ENCODE measurements around the gene CYP1A2.

CYP1A2 gene

GRCh38 chr15:74773731-74774252, 25.1 kb downstream of the CYP1A2 start:
- Histone ChIP-seq H3K27ac (ENCODE audit: low read depth, low read length) (no peak overlapping the region), H3K4me1 (ENCODE audit: control insufficient read depth in 5 of 5, insufficient read depth in 5 of 5, low read length in 5 of 5) (peaks cover 0 to 45% (median 29%) of the 10 kb centered on the region in 5 donors), H3K36me3 (ENCODE audit: control insufficient read depth in 5 of 5, insufficient read depth in 5 of 5, low read length in 5 of 5) (no peaks in the 10 kb centered on the region), H3K4me3 (ENCODE audit: low read depth in 1 of 5, low read length in 5 of 5) (no peak overlapping the region), H3K9ac (ENCODE audit: low read length in 5 of 5) (no peak overlapping the region), H3K9me3 (ENCODE audit: control insufficient read depth in 5 of 5, low read length in 5 of 5) (no peaks in the 10 kb centered on the region), H3K27me3 (ENCODE audit: control insufficient read depth in 5 of 5, insufficient read depth in 4 of 5, low read length in 5 of 5) (peaks cover 0 to 7% (median 0%) of the 10 kb centered on the region in 5 donors)

GRCh38 chr15:74775132-74775562, 26.5 kb downstream of the CYP1A2 start:
- no peaks in the 10 kb centered on the region for H3K36me3 ChIP-seq (ENCODE audit: control insufficient read depth in 5 of 5, insufficient read depth in 5 of 5, low read length in 5 of 5)

GRCh38 chr15:74775894-74776293, 27.2 kb downstream of the CYP1A2 start:
- Histone ChIP-seq H3K27ac (ENCODE audit: low read depth, low read length) (no peak overlapping the region), H3K9ac (ENCODE audit: low read length in 5 of 5) (no peak overlapping the region), H3K27me3 (ENCODE audit: control insufficient read depth in 5 of 5, insufficient read depth in 4 of 5, low read length in 5 of 5) (no peaks in the 10 kb centered on the region), H3K4me3 (ENCODE audit: low read depth in 1 of 5, low read length in 5 of 5) (no peak overlapping the region), H3K4me1 (ENCODE audit: control insufficient read depth in 5 of 5, insufficient read depth in 5 of 5, low read length in 5 of 5) (peaks cover 1 to 55% (median 37%) of the 10 kb centered on the region in 5 donors), H3K36me3 (ENCODE audit: control insufficient read depth in 5 of 5, insufficient read depth in 5 of 5, low read length in 5 of 5) (no peaks in the 10 kb centered on the region), H3K9me3 (ENCODE audit: control insufficient read depth in 5 of 5, low read length in 5 of 5) (no peaks in the 10 kb centered on the region)

More at GRCh38 chr15:74775132-74775562, 26.5 kb downstream of the CYP1A2 start:
- Histone ChIP-seq H3K27me3 (ENCODE audit: control insufficient read depth in 5 of 5, insufficient read depth in 4 of 5, low read length in 5 of 5) (peaks cover 0 to 3% (median 0%) of the 10 kb centered on the region in 5 donors), H3K9ac (ENCODE audit: low read length in 5 of 5) (no peak overlapping the region), H3K27ac (ENCODE audit: low read depth, low read length) (no peak overlapping the region), H3K4me1 (ENCODE audit: control insufficient read depth in 5 of 5, insufficient read depth in 5 of 5, low read length in 5 of 5) (peaks cover 0 to 49% (median 30%) of the 10 kb centered on the region in 5 donors), H3K9me3 (ENCODE audit: control insufficient read depth in 5 of 5, low read length in 5 of 5) (no peaks in the 10 kb centered on the region), H3K4me3 (ENCODE audit: low read depth in 1 of 5, low read length in 5 of 5) (no peak overlapping the region)

- Histone ChIP-seq H3K27me3 (ENCODE audit: control insufficient read depth in 5 of 5, insufficient read depth in 4 of 5, low read length in 5 of 5) (no peaks in the 10 kb centered on the region), H3K9ac (ENCODE audit: low read length in 5 of 5) (peak overlapping the region in 1 of 5 donors; percentile 53), H3K4me3 (ENCODE audit: low read depth in 1 of 5, low read length in 5 of 5) (peak overlapping the region in 2 of 5 donors; percentile 4 to 14), H3K27ac (ENCODE audit: low read depth, low read length) (no peak overlapping the region), H3K36me3 (ENCODE audit: control insufficient read depth in 5 of 5, insufficient read depth in 5 of 5, low read length in 5 of 5) (no peaks in the 10 kb centered on the region), H3K9me3 (ENCODE audit: control insufficient read depth in 5 of 5, low read length in 5 of 5) (no peaks in the 10 kb centered on the region), H3K4me1 (ENCODE audit: control insufficient read depth in 5 of 5, insufficient read depth in 5 of 5, low read length in 5 of 5) (peaks cover 3 to 56% (median 43%) of the 10 kb centered on the region in 5 donors)
These were observed 28.4 kb downstream of the CYP1A2 start for GRCh38 chr15:74776821-74777768.

GRCh38 chr15:74777769-74778598, 29.3 kb downstream of the CYP1A2 start:
- Histone ChIP-seq H3K9me3 (ENCODE audit: control insufficient read depth in 5 of 5, low read length in 5 of 5) (no peaks in the 10 kb centered on the region), H3K27me3 (ENCODE audit: control insufficient read depth in 5 of 5, insufficient read depth in 4 of 5, low read length in 5 of 5) (no peaks in the 10 kb centered on the region), H3K4me1 (ENCODE audit: control insufficient read depth in 5 of 5, insufficient read depth in 5 of 5, low read length in 5 of 5) (peaks cover 5 to 62% (median 49%) of the 10 kb centered on the region in 5 donors), H3K9ac (ENCODE audit: low read length in 5 of 5) (peak overlapping the region in 2 of 5 donors; percentile 2 to 53), H3K27ac (ENCODE audit: low read depth, low read length) (no peak overlapping the region), H3K36me3 (ENCODE audit: control insufficient read depth in 5 of 5, insufficient read depth in 5 of 5, low read length in 5 of 5) (no peaks in the 10 kb centered on the region), H3K4me3 (ENCODE audit: low read depth in 1 of 5, low read length in 5 of 5) (no peak overlapping the region)

- no peak overlapping the region for H3K4me3 ChIP-seq (ENCODE audit: low read depth in 1 of 5, low read length in 5 of 5)
- no peak overlapping the region for H3K27ac ChIP-seq (ENCODE audit: low read depth, low read length)
- no peak overlapping the region for H3K9ac ChIP-seq (ENCODE audit: low read length in 5 of 5)
- H3K27me3 ChIP-seq (ENCODE audit: control insufficient read depth in 5 of 5, insufficient read depth in 4 of 5, low read length in 5 of 5) = no peaks in the 10 kb centered on the region
- no peaks in the 10 kb centered on the region for H3K36me3 ChIP-seq (ENCODE audit: control insufficient read depth in 5 of 5, insufficient read depth in 5 of 5, low read length in 5 of 5)
- H3K4me1 ChIP-seq (ENCODE audit: control insufficient read depth in 5 of 5, insufficient read depth in 5 of 5, low read length in 5 of 5) = peaks cover 8 to 68% (median 55%) of the 10 kb centered on the region in 5 donors
- H3K9me3 ChIP-seq (ENCODE audit: control insufficient read depth in 5 of 5, low read length in 5 of 5) = no peaks in the 10 kb centered on the region
These were observed 29.9 kb downstream of the CYP1A2 start for GRCh38 chr15:74778599-74778970.

GRCh38 chr15:74779162-74779648, 30.6 kb downstream of the CYP1A2 start:
- Histone ChIP-seq H3K27me3 (ENCODE audit: control insufficient read depth in 5 of 5, insufficient read depth in 4 of 5, low read length in 5 of 5) (no peaks in the 10 kb centered on the region), H3K4me3 (ENCODE audit: low read depth in 1 of 5, low read length in 5 of 5) (no peak overlapping the region), H3K9me3 (ENCODE audit: control insufficient read depth in 5 of 5, low read length in 5 of 5) (no peaks in the 10 kb centered on the region), H3K9ac (ENCODE audit: low read length in 5 of 5) (no peak overlapping the region), H3K27ac (ENCODE audit: low read depth, low read length) (no peak overlapping the region), H3K4me1 (ENCODE audit: control insufficient read depth in 5 of 5, insufficient read depth in 5 of 5, low read length in 5 of 5) (peaks cover 13 to 74% (median 62%) of the 10 kb centered on the region in 5 donors), H3K36me3 (ENCODE audit: control insufficient read depth in 5 of 5, insufficient read depth in 5 of 5, low read length in 5 of 5) (no peaks in the 10 kb centered on the region)

GRCh38 chr15:74780523-74781430, 32.1 kb downstream of the CYP1A2 start:
- Histone ChIP-seq H3K27me3 (ENCODE audit: control insufficient read depth in 5 of 5, insufficient read depth in 4 of 5, low read length in 5 of 5) (no peaks in the 10 kb centered on the region), H3K4me3 (ENCODE audit: low read depth in 1 of 5, low read length in 5 of 5) (peak overlapping the region in 4 of 5 donors; percentile 31 to 61 (median 55)), H3K36me3 (ENCODE audit: control insufficient read depth in 5 of 5, insufficient read depth in 5 of 5, low read length in 5 of 5) (no peaks in the 10 kb centered on the region), H3K4me1 (ENCODE audit: control insufficient read depth in 5 of 5, insufficient read depth in 5 of 5, low read length in 5 of 5) (peaks cover 16 to 84% (median 70%) of the 10 kb centered on the region in 5 donors), H3K9ac (ENCODE audit: low read length in 5 of 5) (peak overlapping the region in 3 of 5 donors; percentile 20 to 66 (median 53)), H3K27ac (ENCODE audit: low read depth, low read length) (no peak overlapping the region), H3K9me3 (ENCODE audit: control insufficient read depth in 5 of 5, low read length in 5 of 5) (no peaks in the 10 kb centered on the region)

Measured in subcutaneous abdominal adipose tissue (tissue), 5 donors.